Pancreas (tissue), 10 donors: ENCODE measurements around the gene CD69. TPM values are rescaled to one million over a fixed set of nuclear protein-coding genes. Genes with fewer than 3 reads are reported as not detected.

Source experiments
- ATAC-seq, 4 donors: fragments of 200-7000 bp; cut with Tn5 transposase; one replicate each; pipeline versions ENCODE4 v1.8.0 to v1.9.1; 2020; ENCODE audit warnings: mild to moderate bottlenecking in 4 of 4, moderate library complexity in 4 of 4
- DNase-seq, 6 donors: peaks; one replicate each; pipeline ENCODE4 v3.0.0-alpha.2; 2020
- FAIRE-seq: peaks from 2 replicates; lab custom pipeline; 2012; peaks lifted over from hg19 to GRCh38; lab: Jason Lieb, UNC
- H3K27ac ChIP-seq, 4 donors: fragments of 200-600 bp; sonication (generic); 1 replicate in 3 of 4; 2 replicates in 1 of 4; pipeline versions ENCODE4 v1.5.0 to v1.8.0; 2020
- H3K27me3 ChIP-seq, 4 donors: fragments of 200-600 bp; one replicate each; pipeline ENCODE4 v1.8.0; 2021
- H3K36me3 ChIP-seq, 3 donors: fragments of 200-600 bp; sonication (generic) in 1 of 3; one replicate each; pipeline versions ENCODE4 v1.5.0 to v1.8.0; 2020 to 2021
- H3K4me1 ChIP-seq, 3 donors: fragments of 200-600 bp; one replicate each; pipeline ENCODE4 v1.8.0; 2021
- H3K4me3 ChIP-seq, 4 donors: fragments of 200-600 bp; sonication (generic) in 2 of 4; one replicate each; pipeline versions ENCODE4 v1.5.0 to v1.8.0; 2020 to 2021
- H3K9me3 ChIP-seq, 4 donors: fragments of 200-600 bp; one replicate each; pipeline ENCODE4 v1.8.0; 2021
- WGBS, 2 donors: extraction: QIAGEN DNeasy Blood & Tissue Kit; methylation state at CpG; one replicate each; pipeline ENCODE4 v1.1.7; 2013; 5-methylcytosine and 5-hydroxymethylcytosine counted together
- intact Hi-C, 3 donors: fragments of 100-400 bp; cut with DNase I; formaldehyde crosslinking; loops; one replicate each; pipeline versions ENCODE4 v1.11.1 to v1.14.2; 2022
- polyA plus RNA-seq, 2 donors: library from polyadenylated mRNA; stranded (reverse); fragments of 200-250 nt; gene quantifications; one replicate each; pipeline ENCODE4 v1.2.3, GENCODE V29; 2013
- total RNA-seq, 6 donors: library from RNA; stranded (reverse); fragmentation: NEBNext Ultra II Directional in 4 of 6; extraction: Animal tissue kit (Norgen Biotek cat#: 25700) in 4 of 6; gene quantifications; one replicate each; pipeline versions ENCODE4 v1.2.1 to v1.2.4, GENCODE V29; 2021 to 2023
- TF ChIP-seq, protein P1 (sequence below), 4 donors: fragments of 200-600 bp; sonication (generic) in 3 of 4; IDR thresholded peaks; one replicate each; pipeline versions ENCODE4 v1.5.0 to v1.8.0; 2021; ENCODE audit warnings: antibody characterized with exemption in 4 of 4
- donor health status: healthy with polysubstance abuse.
- donor health status: DM: no; HTN: no; CAD: no; lungs with moderate emphysema.
- donor health status: DM: no; HTN: no; CAD: no.
- donor health status: control.
- donor health status: control.
- donor health status: Bipolar disorder and iron deficiency.
- donor health status: DM: yes; HTN: yes; CAD: no.
- donor health status: DM: no; HTN: no; CAD: no.
- donor health status: DM: no; HTN: no; CAD: no.
- donor health status: DM: yes; HTN: yes; CAD: no.

The CD69 gene
- total and polyA plus RNA-seq, 8 donors, result 0.12 to 1.9 (median 0.48) TPM

DNA sequence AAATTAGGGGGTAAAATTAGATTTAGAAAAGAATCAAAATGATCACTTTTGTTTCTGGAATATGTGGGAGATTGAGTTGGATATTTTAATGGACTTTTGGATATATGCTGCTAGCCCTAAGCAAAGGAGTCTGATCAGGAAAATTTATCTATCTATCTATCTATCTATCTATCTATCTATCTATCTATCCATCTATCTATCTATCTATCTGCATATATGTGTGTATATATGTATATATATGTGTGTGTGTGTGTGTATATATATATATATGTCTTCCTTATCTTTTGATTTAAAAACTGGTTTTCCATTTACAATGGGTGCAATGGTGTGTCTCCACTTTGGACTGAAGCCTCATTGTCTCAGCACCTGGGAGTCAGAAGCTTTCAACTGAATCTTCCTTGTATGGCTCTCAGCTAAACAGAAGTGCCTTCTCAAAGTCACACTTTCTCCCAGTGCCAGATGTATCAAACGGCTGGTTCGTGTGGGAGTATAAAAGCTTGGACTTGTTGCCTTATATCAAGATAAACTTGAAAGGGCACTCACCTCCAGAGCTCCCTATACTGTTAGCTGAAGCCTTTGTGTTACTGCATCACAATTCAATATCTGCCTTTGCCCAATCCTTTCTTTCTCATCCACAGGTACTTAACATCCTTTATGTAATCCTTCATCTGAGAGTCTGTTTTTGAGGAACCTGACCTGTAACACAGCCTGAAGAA lies 31.6 kb upstream of the CD69 start:
- no peaks in the 10 kb centered on the region for H3K27me3 ChIP-seq
- whole genome bisulfite sequencing, 2 donors, result 26 to 61% methylated on average over 2 of the region's 2 CpGs
- no peaks in the 10 kb centered on the region for H3K9me3 ChIP-seq
- no peaks in the 10 kb centered on the region for H3K36me3 ChIP-seq
- FAIRE-seq (no peak), DNase-seq (no peak), ATAC-seq (no peak)
- H3K4me1 ChIP-seq, result no peaks in the 10 kb centered on the region
- no peak overlapping the region for H3K4me3 ChIP-seq
- no peak overlapping the region for H3K27ac ChIP-seq
- intact Hi-C loops, result no loop called here
- TF ChIP-seq, protein P1, sequence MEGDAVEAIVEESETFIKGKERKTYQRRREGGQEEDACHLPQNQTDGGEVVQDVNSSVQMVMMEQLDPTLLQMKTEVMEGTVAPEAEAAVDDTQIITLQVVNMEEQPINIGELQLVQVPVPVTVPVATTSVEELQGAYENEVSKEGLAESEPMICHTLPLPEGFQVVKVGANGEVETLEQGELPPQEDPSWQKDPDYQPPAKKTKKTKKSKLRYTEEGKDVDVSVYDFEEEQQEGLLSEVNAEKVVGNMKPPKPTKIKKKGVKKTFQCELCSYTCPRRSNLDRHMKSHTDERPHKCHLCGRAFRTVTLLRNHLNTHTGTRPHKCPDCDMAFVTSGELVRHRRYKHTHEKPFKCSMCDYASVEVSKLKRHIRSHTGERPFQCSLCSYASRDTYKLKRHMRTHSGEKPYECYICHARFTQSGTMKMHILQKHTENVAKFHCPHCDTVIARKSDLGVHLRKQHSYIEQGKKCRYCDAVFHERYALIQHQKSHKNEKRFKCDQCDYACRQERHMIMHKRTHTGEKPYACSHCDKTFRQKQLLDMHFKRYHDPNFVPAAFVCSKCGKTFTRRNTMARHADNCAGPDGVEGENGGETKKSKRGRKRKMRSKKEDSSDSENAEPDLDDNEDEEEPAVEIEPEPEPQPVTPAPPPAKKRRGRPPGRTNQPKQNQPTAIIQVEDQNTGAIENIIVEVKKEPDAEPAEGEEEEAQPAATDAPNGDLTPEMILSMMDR (IDR thresholded peaks at IDR 0.05), result no peak

DNA sequence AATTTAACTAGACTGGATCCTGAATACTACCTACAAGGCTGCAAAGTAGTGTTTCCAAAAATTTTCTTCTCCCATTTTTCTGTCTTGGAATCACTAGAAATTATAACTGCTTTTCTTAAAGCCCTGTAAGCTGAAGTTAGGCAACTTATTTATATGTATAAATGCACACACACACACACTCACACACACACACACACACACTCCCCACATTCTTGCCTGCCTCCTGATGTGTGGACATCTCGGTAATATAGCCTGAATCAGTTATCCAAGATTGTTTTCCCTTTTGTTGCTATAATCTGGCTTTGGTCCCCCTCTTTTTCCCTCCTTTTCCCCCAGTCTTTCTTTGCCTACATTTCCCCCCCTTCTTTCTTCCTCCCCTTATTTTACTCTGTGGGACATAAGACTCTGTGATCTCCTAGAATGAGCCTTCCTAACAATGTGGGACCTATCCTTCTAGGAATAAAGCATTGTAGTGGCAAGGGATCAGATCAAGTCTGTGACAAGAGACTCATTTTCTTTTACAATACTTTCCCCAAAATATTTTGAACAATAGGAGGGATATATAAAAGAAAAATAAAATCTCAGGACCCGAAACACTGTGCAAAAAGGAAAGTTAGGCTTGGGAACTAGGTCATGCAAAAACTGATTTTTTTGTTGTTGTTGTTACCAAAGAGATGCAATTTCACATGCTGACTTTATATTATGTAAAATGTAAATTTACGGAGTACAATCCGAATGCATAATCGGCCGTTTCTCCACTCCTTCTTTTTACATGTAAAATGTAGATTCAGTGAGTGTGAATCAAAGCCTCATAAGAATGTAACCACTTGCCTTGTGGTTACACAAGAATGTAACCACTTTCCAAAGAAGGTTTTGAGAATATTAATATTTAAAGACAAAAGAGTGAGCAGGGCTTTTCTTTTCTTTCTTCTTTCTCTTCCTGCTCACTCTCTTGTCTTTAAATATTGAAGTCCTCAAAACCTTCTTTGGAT lies 26.3 kb upstream of the CD69 start:
- H3K4me3 ChIP-seq, result no peak overlapping the region
- DNase-seq (no peak), FAIRE-seq (no peak), ATAC-seq (no peak)
- no peaks in the 10 kb centered on the region for H3K9me3 ChIP-seq
- H3K27ac ChIP-seq, result no peak overlapping the region
- WGBS, 2 donors, result 72 to 79% methylated on average over 6 of the region's 6 CpGs
- H3K27me3 ChIP-seq, result no peaks in the 10 kb centered on the region
- no peaks in the 10 kb centered on the region for H3K36me3 ChIP-seq
- TF ChIP-seq, protein P1 (IDR thresholded peaks at IDR 0.05), result no peak
- no peaks in the 10 kb centered on the region for H3K4me1 ChIP-seq
- intact Hi-C loops, result no loop called here

DNA sequence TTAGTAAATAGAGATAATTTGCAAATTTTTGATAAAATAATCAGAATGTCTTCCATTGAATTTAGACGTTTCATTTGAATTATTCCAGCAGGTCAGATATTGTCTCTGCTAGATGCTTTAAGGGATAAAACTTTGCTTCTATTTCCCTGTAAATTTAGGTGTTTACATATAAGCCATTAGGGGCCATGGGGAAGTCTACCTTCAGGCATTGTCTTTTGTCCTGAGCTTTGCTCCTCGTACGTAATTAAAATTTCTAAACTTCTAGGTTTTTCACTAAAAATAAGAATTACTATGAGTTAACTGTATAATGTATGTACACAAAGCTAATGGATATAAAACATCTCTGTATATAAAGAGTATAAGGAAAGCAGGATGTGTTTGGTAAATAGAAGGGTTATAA lies 24.1 kb upstream of the CD69 start:
- Histone ChIP-seq H3K36me3 (no peaks in the 10 kb centered on the region), H3K27ac (no peak overlapping the region), H3K4me3 (no peak overlapping the region), H3K9me3 (no peaks in the 10 kb centered on the region), H3K4me1 (no peaks in the 10 kb centered on the region), H3K27me3 (no peaks in the 10 kb centered on the region)
- 44 to 63% methylated on average over 3 of the region's 3 CpGs for WGBS, 2 donors
- intact Hi-C loops, result no loop called here
- FAIRE-seq (no peak), ATAC-seq (no peak), DNase-seq (no peak)
- TF ChIP-seq, protein P1 (IDR thresholded peaks at IDR 0.05), result no peak

DNA sequence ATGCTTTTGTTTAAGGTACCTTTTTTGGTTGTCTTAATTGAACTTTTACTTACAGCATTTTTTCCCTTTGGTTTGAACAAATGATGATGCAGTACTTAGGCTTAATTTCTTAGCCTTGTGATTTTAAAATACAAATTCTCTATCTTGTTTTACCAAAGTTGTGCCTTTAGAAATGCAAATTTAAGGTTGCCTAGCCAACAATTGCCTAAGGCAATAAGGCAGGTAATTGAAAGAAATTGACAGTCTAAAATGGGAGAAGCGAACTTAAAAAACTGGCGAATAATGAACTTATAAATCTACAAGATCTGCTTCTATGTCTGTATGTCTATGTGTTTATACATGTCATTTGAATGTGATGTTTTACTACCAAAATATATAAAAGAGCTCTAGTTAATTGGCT lies 23.6 kb upstream of the CD69 start:
- intact Hi-C loops, result no loop called here
- DNase-seq, result no peak
- Histone ChIP-seq H3K9me3 (no peaks in the 10 kb centered on the region), H3K4me3 (no peak overlapping the region), H3K27ac (no peak overlapping the region), H3K27me3 (no peaks in the 10 kb centered on the region), H3K4me1 (no peaks in the 10 kb centered on the region), H3K36me3 (no peaks in the 10 kb centered on the region)
- FAIRE-seq, result no peak
- 87 to 95% methylated on average over 2 of the region's 2 CpGs for WGBS, 2 donors
- TF ChIP-seq, protein P1 (IDR thresholded peaks at IDR 0.05), result no peak
- ATAC-seq, result no peak
